DOHH2 (cell line): ENCODE results near the gene PTGES3.

Experiments
- EZH2phosphoT487 ChIP-seq: fragments of 200-600 bp; sonication (generic); IDR thresholded peaks from 2 replicates; pipeline ENCODE4 v1.6.1; 2017; ENCODE audit warnings: borderline replicate concordance, mild to moderate bottlenecking, antibody characterized with exemption, low read length, moderate library complexity, mixed read lengths
- TF ChIP-seq, protein P1 (sequence below): fragments of 200-600 bp; sonication (generic); IDR thresholded peaks from one replicate; pipeline ENCODE4 v1.5.1; 2014; ENCODE audit warnings: antibody characterized with exemption, mild to moderate bottlenecking, low read depth, low read length; ENCODE audit not compliant: poor library complexity, severe bottlenecking

DNA sequence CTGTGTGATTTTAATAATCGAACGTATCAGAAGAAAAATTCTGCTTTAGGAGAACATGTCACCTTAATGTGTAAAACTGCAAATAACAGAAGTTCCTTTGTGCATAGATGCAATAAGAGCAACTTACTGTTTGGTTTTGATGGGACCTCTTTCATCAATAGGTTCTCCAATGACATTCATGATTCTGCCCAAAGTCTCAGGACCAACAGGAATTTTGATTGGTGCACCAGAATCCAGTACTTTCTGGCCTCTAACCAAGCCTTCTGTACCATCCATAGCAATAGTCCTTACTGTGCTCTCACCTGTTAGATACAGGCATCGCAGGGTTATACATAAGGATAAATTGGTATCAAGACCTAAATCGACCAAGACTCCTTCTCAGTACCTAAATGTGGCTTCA is 43.4 kb downstream of the PTGES3 start:
- TF ChIP-seq, protein P1, sequence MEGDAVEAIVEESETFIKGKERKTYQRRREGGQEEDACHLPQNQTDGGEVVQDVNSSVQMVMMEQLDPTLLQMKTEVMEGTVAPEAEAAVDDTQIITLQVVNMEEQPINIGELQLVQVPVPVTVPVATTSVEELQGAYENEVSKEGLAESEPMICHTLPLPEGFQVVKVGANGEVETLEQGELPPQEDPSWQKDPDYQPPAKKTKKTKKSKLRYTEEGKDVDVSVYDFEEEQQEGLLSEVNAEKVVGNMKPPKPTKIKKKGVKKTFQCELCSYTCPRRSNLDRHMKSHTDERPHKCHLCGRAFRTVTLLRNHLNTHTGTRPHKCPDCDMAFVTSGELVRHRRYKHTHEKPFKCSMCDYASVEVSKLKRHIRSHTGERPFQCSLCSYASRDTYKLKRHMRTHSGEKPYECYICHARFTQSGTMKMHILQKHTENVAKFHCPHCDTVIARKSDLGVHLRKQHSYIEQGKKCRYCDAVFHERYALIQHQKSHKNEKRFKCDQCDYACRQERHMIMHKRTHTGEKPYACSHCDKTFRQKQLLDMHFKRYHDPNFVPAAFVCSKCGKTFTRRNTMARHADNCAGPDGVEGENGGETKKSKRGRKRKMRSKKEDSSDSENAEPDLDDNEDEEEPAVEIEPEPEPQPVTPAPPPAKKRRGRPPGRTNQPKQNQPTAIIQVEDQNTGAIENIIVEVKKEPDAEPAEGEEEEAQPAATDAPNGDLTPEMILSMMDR = no peak
- TF ChIP-seq EZH2phosphoT487 = no peak
